CD14-positive monocyte (primary cell): ENCODE measurements around the gene DYNC1LI2. TPM values are rescaled to one million over a fixed set of nuclear protein-coding genes. Genes with fewer than 3 reads are reported as not detected.

Experiments used
- DNase-seq, 3 donors: peaks; one replicate each; pipeline ENCODE4 v3.0.0-alpha.2; 2011 to 2022
- H2AFZ ChIP-seq: 2 replicates; pipeline ENCODE4 v1.6.0; 2012; ENCODE audit warnings: mild to moderate bottlenecking, low read depth, low read length, inconsistent platforms; ENCODE audit not compliant: insufficient read depth, poor library complexity, severe bottlenecking
- H3K27ac ChIP-seq, 2 donors: 1 replicate in 1 of 2; 2 replicates in 1 of 2; pipeline ENCODE4 v1.5.1; 2012 to 2013; ENCODE audit warnings: low read length in 2 of 2, control low read depth in 1 of 2, inconsistent platforms in 1 of 2, low read depth in 1 of 2, mild to moderate bottlenecking in 1 of 2
- H3K27me3 ChIP-seq, 2 donors: one replicate each; pipeline versions ENCODE4 v1.6.0 to v1.6.1; 2011 to 2013; ENCODE audit warnings: low read length in 2 of 2; ENCODE audit not compliant: control insufficient read depth in 2 of 2, insufficient read depth in 2 of 2
- H3K36me3 ChIP-seq, 2 donors: replicated peaks in 1 of 2; 1 replicate in 1 of 2; 2 replicates in 1 of 2; pipeline versions ENCODE4 v1.5.1 to v1.6.1; 2012 to 2013; ENCODE audit warnings: low read length in 2 of 2, control low read depth in 1 of 2, inconsistent platforms in 1 of 2, mild to moderate bottlenecking in 1 of 2; ENCODE audit not compliant: insufficient read depth in 2 of 2, control insufficient read depth in 1 of 2
- H3K4me1 ChIP-seq, 2 donors: 1 replicate in 1 of 2; 2 replicates in 1 of 2; pipeline versions ENCODE4 v1.5.1 to v1.6.1; 2012 to 2013; ENCODE audit warnings: low read length in 2 of 2, control low read depth in 1 of 2, inconsistent platforms in 1 of 2, mild to moderate bottlenecking in 1 of 2, moderate library complexity in 1 of 2; ENCODE audit not compliant: insufficient read depth in 2 of 2, control insufficient read depth in 1 of 2
- H3K4me2 ChIP-seq: replicated peaks from 2 replicates; pipeline ENCODE3; 2012; ENCODE audit warnings: low read length, moderate library complexity, mild to moderate bottlenecking; ENCODE audit not compliant: poor library complexity, severe bottlenecking; ENCODE audit errors: extremely low read depth
- H3K4me3 ChIP-seq, 3 experiments: fragments of 200-600 bp in 1 of 3; sonication (generic) in 1 of 3; replicated peaks in 1 of 3; 1 replicate in 2 of 3; 2 replicates in 1 of 3; pipeline ENCODE4 v1.5.1; 2011 to 2013; ENCODE audit warnings: low read length in 3 of 3, mild to moderate bottlenecking in 3 of 3, control low read depth in 2 of 3, low read depth in 2 of 3, inconsistent platforms in 1 of 3, moderate library complexity in 1 of 3
- H3K79me2 ChIP-seq: 2 replicates; pipeline ENCODE4 v1.6.0; 2012; ENCODE audit warnings: mild to moderate bottlenecking, control low read depth, inconsistent platforms, low read length, moderate library complexity; ENCODE audit not compliant: insufficient read depth
- H3K9ac ChIP-seq: 2 replicates; pipeline ENCODE4 v1.6.0; 2017; ENCODE audit warnings: low read length, mild to moderate bottlenecking; ENCODE audit not compliant: insufficient read depth, poor library complexity, severe bottlenecking
- H3K9me3 ChIP-seq, 2 donors: replicated peaks in 1 of 2; 1 replicate in 1 of 2; 2 replicates in 1 of 2; pipeline versions ENCODE4 v1.5.1 to v1.6.1; 2012 to 2013; ENCODE audit warnings: low read length in 2 of 2, control low read depth in 1 of 2; ENCODE audit not compliant: control insufficient read depth in 1 of 2, insufficient read depth in 1 of 2
- H4K20me1 ChIP-seq: 2 replicates; pipeline ENCODE4 v1.6.0; 2012; ENCODE audit warnings: mild to moderate bottlenecking, low read length, control low read depth, moderate library complexity; ENCODE audit not compliant: insufficient read depth
- H3K27ac Mint-ChIP-seq, 7 donors: one replicate each; pipeline ENCODE4 v1.8.0; 2020; ENCODE audit warnings: mild to moderate bottlenecking in 7 of 7, mixed read lengths in 7 of 7, moderate library complexity in 6 of 7, inconsistent platforms in 2 of 7
- H3K27me3 Mint-ChIP-seq, 3 donors: one replicate each; pipeline ENCODE4 v1.8.0; 2021 to 2022; ENCODE audit warnings: low read depth in 3 of 3, mild to moderate bottlenecking in 3 of 3, mixed read lengths in 3 of 3, moderate library complexity in 3 of 3, inconsistent platforms in 1 of 3
- H3K36me3 Mint-ChIP-seq, 2 donors: one replicate each; pipeline ENCODE4 v1.8.0; 2020; ENCODE audit warnings: mixed read lengths in 2 of 2, inconsistent platforms in 1 of 2, mild to moderate bottlenecking in 1 of 2
- H3K4me1 Mint-ChIP-seq: one replicate; pipeline ENCODE4 v1.8.0; 2020; ENCODE audit warnings: mild to moderate bottlenecking, mixed read lengths
- H3K4me3 Mint-ChIP-seq, 2 donors: one replicate each; pipeline ENCODE4 v1.8.0; 2020; ENCODE audit warnings: mild to moderate bottlenecking in 2 of 2, mixed read lengths in 2 of 2, moderate library complexity in 1 of 2
- H3K9me3 Mint-ChIP-seq, 7 donors: one replicate each; pipeline ENCODE4 v1.8.0; 2020 to 2022; ENCODE audit warnings: mixed read lengths in 7 of 7, mild to moderate bottlenecking in 6 of 7, moderate library complexity in 6 of 7, inconsistent platforms in 2 of 7
- WGBS: methylation state at CpG from one replicate; pipeline ENCODE4 v1.1.5; 2013; ENCODE audit warnings: missing lambda C conversion rate; ENCODE audit not compliant: insufficient coverage; 5-methylcytosine and 5-hydroxymethylcytosine counted together
- intact Hi-C, 2 donors: fragments of 100-400 bp; cut with micrococcal nuclease; formaldehyde crosslinking; loops; one replicate each; pipeline versions ENCODE4 v1.15.0 to v1.15.1; 2023
- polyA plus RNA-seq, 3 donors: library from polyadenylated mRNA; depleted of rRNA in 1 of 3; unstranded in 2 of 3; stranded (reverse) in 1 of 3; fragments of 300-500 nt in 2 of 3; fragments of >200 nt in 1 of 3; fragmentation: Illumina TruSeq in 2 of 3; gene quantifications; 1 replicate in 2 of 3; 2 replicates in 1 of 3; pipeline ENCODE4 v1.2.3, GENCODE V29; 2012 to 2021
- TF ChIP-seq, protein P1 (sequence below): fragments of 200-600 bp; IDR thresholded peaks from one replicate; pipeline ENCODE4 v1.8.0; 2022; ENCODE audit warnings: antibody characterized with exemption, mild to moderate bottlenecking

Gene DYNC1LI2
- polyA plus RNA-seq, 3 donors = 14.9 to 125 (median 23.9) TPM

- Mint-ChIP-seq H3K36me3 (no peaks in the 10 kb centered on the region), H3K27ac (peak overlapping the region in 6 of 7 donors; percentile 54 to 82 (median 72)), H3K9me3 (peaks cover 0 to 2% (median 0%) of the 10 kb centered on the region in 7 donors), H3K4me3 (peak overlapping the region in 1 of 2 donors; percentile 0), H3K27me3 (peaks cover 0 to 5% (median 0%) of the 10 kb centered on the region in 3 donors), H3K4me1 (peaks cover 70% of the 10 kb centered on the region)
- 83% methylated on average over 1 of the region's 2 CpGs for WGBS
- TF ChIP-seq, protein P1, sequence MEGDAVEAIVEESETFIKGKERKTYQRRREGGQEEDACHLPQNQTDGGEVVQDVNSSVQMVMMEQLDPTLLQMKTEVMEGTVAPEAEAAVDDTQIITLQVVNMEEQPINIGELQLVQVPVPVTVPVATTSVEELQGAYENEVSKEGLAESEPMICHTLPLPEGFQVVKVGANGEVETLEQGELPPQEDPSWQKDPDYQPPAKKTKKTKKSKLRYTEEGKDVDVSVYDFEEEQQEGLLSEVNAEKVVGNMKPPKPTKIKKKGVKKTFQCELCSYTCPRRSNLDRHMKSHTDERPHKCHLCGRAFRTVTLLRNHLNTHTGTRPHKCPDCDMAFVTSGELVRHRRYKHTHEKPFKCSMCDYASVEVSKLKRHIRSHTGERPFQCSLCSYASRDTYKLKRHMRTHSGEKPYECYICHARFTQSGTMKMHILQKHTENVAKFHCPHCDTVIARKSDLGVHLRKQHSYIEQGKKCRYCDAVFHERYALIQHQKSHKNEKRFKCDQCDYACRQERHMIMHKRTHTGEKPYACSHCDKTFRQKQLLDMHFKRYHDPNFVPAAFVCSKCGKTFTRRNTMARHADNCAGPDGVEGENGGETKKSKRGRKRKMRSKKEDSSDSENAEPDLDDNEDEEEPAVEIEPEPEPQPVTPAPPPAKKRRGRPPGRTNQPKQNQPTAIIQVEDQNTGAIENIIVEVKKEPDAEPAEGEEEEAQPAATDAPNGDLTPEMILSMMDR = no peak
- Histone ChIP-seq H4K20me1 (no peaks in the 10 kb centered on the region), H3K9ac (no peak overlapping the region), H3K27ac (peak overlapping the region; percentile 28 to 48), H3K4me1 (peaks cover 61 to 70% of the 10 kb centered on the region in 2 donors), H3K4me3 (peak overlapping the region in 1 of 3 experiments; percentile 30), H3K4me2 (peak overlapping the region; percentile 44), H3K27me3 (no peaks in the 10 kb centered on the region), H3K36me3 (no peaks in the 10 kb centered on the region), H3K9me3 (no peaks in the 10 kb centered on the region), H2AFZ (no peak overlapping the region), H3K79me2 (peaks cover 9% of the 10 kb centered on the region)
- peak; percentile 13 to 55 (median 21) for DNase-seq
- intact Hi-C loops = no loop called here
These were observed 50.4 kb downstream of the DYNC1LI2 start for GRCh38 chr16:66701026-66701425.

DNA sequence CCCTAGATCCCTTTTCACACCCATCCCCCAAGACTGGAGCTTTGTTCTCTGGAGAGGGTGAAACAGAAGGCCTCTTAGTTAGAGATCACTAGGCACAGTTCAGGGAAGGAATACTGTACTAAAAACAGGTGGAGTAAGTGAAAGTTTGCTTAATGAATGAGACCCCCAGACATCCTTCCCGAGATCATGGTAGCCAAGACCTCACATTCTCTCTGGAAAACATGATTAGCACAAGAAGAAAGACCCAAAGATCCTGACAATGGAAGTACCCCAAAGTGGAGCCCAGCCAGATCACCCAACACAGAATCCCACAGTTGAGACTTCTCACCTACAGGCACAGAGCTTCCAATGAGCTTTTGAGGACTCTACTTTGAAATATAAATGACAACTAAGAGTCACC lies 51.5 kb downstream of the DYNC1LI2 start:
- Mint-ChIP-seq H3K36me3 (no peaks in the 10 kb centered on the region), H3K4me1 (peaks cover 80% of the 10 kb centered on the region), H3K27ac (peak overlapping the region in 3 of 7 donors; percentile 10 to 44 (median 16)), H3K9me3 (peaks cover 0 to 2% (median 0%) of the 10 kb centered on the region in 7 donors), H3K4me3 (no peak overlapping the region), H3K27me3 (peaks cover 0 to 5% (median 0%) of the 10 kb centered on the region in 3 donors)
- no CpG with 5 or more reads among the region's 1 CpG for WGBS
- Histone ChIP-seq H3K4me1 (peaks cover 72 to 81% of the 10 kb centered on the region in 2 donors), H3K4me3 (no peak overlapping the region), H3K4me2 (no peak overlapping the region), H3K9me3 (no peaks in the 10 kb centered on the region), H4K20me1 (peaks cover 5% of the 10 kb centered on the region), H2AFZ (no peak overlapping the region), H3K36me3 (no peaks in the 10 kb centered on the region), H3K9ac (no peak overlapping the region), H3K27ac (no peak overlapping the region), H3K79me2 (peaks cover 20% of the 10 kb centered on the region), H3K27me3 (no peaks in the 10 kb centered on the region)
- DNase-seq = no peak
- TF ChIP-seq, protein P1 = no peak
- intact Hi-C loops = loop anchor here in 1 of 2 donors (5.0 to 10.0 kb wide), 2 partner anchors 48 to 545 kb away; partner anchors contain the start of genes FHOD1 and SLC9A5
